ENCODE results near the gene PACSIN3. TPM values are rescaled to one million over a fixed set of nuclear protein-coding genes. Genes with fewer than 3 reads are reported as not detected.

Gene PACSIN3
- total and polyA plus RNA-seq, 2 of the 13 experiments (the other 11 are each of a cell fraction or from before 2014, with no cell fraction given), result 47.9 to 93.3 TPM

GRCh38 chr11:47216121-47216798, 30.0 kb upstream of the PACSIN3 start (continued):
- TF ChIP-seq ZNF784 (CRISPR knock-in tag; IDR thresholded peaks at IDR 0.05; ENCODE audit: borderline replicate concordance) (no peak), ZC3H4 (CRISPR knock-in tag; IDR thresholded peaks at IDR 0.05; ENCODE audit: borderline replicate concordance) (no peak), ZNF335 (CRISPR knock-in tag; IDR thresholded peaks at IDR 0.05) (no peak), ZNF513 (CRISPR knock-in tag; conservative IDR thresholded peaks at IDR 0.05) (no peak), TERF1 (CRISPR knock-in tag; IDR thresholded peaks at IDR 0.05) (no peak), ZFY (CRISPR knock-in tag; IDR thresholded peaks at IDR 0.05) (no peak), ZNF563 (CRISPR knock-in tag; IDR thresholded peaks at IDR 0.05) (no peak), ELF3 (CRISPR knock-in tag; IDR thresholded peaks at IDR 0.05) (no peak; the same call in none of the 2 replicates), MXD3 (CRISPR knock-in tag; IDR thresholded peaks at IDR 0.05) (peak; percentile 28; the same call in 1 of the 2 replicates), ZBED4 (CRISPR knock-in tag; IDR thresholded peaks at IDR 0.05; ENCODE audit: borderline replicate concordance) (no peak), ARNTL (CRISPR knock-in tag; IDR thresholded peaks at IDR 0.05) (no peak), CAMTA2 (CRISPR knock-in tag; IDR thresholded peaks at IDR 0.05; ENCODE audit: borderline replicate concordance) (no peak), KDM3A (CRISPR knock-in tag; IDR thresholded peaks at IDR 0.05; ENCODE audit: low read depth) (no peak), MAZ (IDR thresholded peaks at IDR 0.05; ENCODE audit: borderline replicate concordance, low read depth, low read length) (no peak), MAZ (CRISPR knock-in tag; IDR thresholded peaks at IDR 0.05; ENCODE audit: low read depth) (no peak), ATF7 (IDR thresholded peaks at IDR 0.05) (no peak), ATF7 (CRISPR knock-in tag; IDR thresholded peaks at IDR 0.05) (no peak), ETV5 (CRISPR knock-in tag; IDR thresholded peaks at IDR 0.05; ENCODE audit: borderline replicate concordance) (no peak), ZNF670 (CRISPR knock-in tag; IDR thresholded peaks at IDR 0.05; ENCODE audit: borderline replicate concordance) (0 out of 2 replicates have a peak, but pooled peaks have one; percentile 58), BORCS8-MEF2B (CRISPR knock-in tag; IDR thresholded peaks at IDR 0.05) (peak; percentile 45; the same call in 1 of the 2 replicates), CBX2 (IDR thresholded peaks at IDR 0.05; ENCODE audit: low read depth, low read length) (no peak), CBX2 (CRISPR knock-in tag; IDR thresholded peaks at IDR 0.05; ENCODE audit: low read depth) (no peak), SMYD3 (CRISPR knock-in tag; IDR thresholded peaks at IDR 0.05) (no peak)
